ENCODE results near the gene TBC1D20.

DNA sequence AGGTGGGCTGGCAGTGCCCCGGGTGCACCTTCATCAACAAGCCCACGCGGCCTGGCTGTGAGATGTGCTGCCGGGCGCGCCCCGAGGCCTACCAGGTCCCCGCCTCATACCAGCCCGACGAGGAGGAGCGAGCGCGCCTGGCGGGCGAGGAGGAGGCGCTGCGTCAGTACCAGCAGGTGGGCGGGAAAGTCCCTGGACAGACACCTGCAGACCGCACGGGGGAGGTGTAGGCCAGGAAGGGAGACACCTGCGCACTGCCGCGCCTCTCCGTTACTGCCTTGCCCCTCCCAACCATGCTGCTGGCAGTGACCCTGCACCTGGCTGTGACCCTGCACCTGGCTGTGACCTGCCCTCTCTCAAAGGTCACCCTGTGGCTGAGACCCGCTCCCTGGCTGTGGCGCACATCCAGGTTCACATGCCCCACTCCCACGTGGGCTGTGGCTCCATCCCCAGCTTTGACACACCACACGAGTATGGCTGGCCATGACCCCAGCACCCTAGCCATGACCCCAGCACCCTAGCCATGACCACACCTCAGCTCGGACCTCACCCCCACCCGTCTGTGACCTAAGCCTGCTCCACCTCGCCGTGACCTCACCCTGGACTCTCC lies 42.7 kb downstream of the TBC1D20 start:
- TF ChIP-seq, protein P1, sequence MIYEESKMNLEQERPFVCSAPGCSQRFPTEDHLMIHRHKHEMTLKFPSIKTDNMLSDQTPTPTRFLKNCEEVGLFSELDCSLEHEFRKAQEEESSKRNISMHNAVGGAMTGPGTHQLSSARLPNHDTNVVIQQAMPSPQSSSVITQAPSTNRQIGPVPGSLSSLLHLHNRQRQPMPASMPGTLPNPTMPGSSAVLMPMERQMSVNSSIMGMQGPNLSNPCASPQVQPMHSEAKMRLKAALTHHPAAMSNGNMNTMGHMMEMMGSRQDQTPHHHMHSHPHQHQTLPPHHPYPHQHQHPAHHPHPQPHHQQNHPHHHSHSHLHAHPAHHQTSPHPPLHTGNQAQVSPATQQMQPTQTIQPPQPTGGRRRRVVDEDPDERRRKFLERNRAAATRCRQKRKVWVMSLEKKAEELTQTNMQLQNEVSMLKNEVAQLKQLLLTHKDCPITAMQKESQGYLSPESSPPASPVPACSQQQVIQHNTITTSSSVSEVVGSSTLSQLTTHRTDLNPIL (CRISPR knock-in tag; IDR thresholded peaks at IDR 0.05; ENCODE audit: low read depth): no peak
- no peak for TF ChIP-seq SNAI2 (CRISPR knock-in tag; IDR thresholded peaks at IDR 0.05)
- no peak for TF ChIP-seq GLIS3 (CRISPR knock-in tag; IDR thresholded peaks at IDR 0.05)
- TF ChIP-seq, protein P2, sequence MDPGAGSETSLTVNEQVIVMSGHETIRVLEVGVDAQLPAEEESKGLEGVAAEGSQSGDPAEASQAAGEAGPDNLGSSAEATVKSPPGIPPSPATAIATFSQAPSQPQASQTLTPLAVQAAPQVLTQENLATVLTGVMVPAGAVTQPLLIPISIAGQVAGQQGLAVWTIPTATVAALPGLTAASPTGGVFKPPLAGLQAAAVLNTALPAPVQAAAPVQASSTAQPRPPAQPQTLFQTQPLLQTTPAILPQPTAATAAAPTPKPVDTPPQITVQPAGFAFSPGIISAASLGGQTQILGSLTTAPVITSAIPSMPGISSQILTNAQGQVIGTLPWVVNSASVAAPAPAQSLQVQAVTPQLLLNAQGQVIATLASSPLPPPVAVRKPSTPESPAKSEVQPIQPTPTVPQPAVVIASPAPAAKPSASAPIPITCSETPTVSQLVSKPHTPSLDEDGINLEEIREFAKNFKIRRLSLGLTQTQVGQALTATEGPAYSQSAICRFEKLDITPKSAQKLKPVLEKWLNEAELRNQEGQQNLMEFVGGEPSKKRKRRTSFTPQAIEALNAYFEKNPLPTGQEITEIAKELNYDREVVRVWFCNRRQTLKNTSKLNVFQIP (CRISPR knock-in tag; IDR thresholded peaks at IDR 0.05; ENCODE audit: borderline replicate concordance, low read depth): no peak
- no peak for TF ChIP-seq BACH2 (CRISPR knock-in tag; IDR thresholded peaks at IDR 0.05; ENCODE audit: borderline replicate concordance)
- no peak for TF ChIP-seq TOX (CRISPR knock-in tag; IDR thresholded peaks at IDR 0.05; ENCODE audit: borderline replicate concordance)
- TF ChIP-seq ARNTL (CRISPR knock-in tag; IDR thresholded peaks at IDR 0.05; ENCODE audit: borderline replicate concordance, low read depth): no peak
